Measurements from ENCODE around the gene COL11A1.
"Not testable (repeated sequence)": the region's sequence is repeated elsewhere in the genome, so short reads cannot be mapped to it uniquely, and the experiment has no call there.

COL11A1 gene

DNA sequence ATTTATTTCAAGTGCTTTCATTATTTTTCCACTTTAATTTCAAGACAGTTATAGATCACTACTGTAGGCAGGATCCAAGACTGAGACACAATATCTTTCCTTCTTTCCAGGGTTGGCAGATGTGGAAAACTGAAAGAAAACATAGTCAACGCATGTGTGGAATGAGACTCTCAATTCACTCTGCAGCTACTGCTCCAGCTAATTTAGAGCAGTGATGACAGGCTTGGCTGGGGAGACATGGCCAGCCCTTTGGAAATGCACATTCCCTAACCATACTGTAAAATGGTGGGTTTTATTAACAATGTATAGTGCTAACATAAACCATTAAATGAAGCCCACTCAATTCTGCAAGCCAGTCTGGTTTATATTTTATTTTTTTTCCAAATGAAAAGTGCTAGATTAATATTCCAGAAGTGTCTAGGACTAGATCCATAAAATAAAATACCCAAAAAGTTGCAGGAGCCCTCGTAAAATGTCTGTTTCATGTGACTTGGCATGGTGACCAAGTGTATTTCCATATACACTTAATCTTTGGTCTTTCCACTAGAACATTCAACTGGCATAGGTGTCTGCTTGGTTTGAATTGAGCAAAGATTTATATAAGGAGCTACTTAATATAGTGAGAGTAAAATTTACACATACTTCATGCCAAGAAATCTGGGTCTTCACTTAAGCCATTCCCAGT is 32.9 kb downstream of the COL11A1 start:
- TF ChIP-seq ZFX (IDR thresholded peaks at IDR 0.05), result no peak
- H3K27ac ChIP-seq, result no peak overlapping the region

DNA sequence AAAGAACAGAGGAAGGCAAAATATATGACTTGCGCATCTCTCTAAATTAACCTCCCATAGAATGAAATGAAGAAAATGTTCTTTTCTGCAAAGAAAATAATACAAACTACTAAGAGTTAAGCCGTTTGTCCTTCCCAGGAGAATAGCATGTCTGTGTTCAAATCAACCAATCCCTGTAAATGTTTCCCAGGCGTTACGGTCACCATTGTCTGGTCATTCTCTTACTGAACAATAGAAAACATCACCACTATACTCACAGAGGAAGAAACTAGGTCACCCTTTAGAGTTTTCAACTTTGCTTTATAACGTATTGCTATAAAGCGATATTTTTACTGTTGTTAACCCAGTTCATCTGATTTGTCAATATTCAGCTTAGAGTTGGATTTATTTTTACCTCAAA is 34.1 kb downstream of the COL11A1 start:
- TF ChIP-seq, protein P1, sequence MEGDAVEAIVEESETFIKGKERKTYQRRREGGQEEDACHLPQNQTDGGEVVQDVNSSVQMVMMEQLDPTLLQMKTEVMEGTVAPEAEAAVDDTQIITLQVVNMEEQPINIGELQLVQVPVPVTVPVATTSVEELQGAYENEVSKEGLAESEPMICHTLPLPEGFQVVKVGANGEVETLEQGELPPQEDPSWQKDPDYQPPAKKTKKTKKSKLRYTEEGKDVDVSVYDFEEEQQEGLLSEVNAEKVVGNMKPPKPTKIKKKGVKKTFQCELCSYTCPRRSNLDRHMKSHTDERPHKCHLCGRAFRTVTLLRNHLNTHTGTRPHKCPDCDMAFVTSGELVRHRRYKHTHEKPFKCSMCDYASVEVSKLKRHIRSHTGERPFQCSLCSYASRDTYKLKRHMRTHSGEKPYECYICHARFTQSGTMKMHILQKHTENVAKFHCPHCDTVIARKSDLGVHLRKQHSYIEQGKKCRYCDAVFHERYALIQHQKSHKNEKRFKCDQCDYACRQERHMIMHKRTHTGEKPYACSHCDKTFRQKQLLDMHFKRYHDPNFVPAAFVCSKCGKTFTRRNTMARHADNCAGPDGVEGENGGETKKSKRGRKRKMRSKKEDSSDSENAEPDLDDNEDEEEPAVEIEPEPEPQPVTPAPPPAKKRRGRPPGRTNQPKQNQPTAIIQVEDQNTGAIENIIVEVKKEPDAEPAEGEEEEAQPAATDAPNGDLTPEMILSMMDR (conservative IDR thresholded peaks at IDR 0.05), result no peak
- no peak for TF ChIP-seq ZFX (IDR thresholded peaks at IDR 0.05)
- H3K27ac ChIP-seq, result no peak overlapping the region

DNA sequence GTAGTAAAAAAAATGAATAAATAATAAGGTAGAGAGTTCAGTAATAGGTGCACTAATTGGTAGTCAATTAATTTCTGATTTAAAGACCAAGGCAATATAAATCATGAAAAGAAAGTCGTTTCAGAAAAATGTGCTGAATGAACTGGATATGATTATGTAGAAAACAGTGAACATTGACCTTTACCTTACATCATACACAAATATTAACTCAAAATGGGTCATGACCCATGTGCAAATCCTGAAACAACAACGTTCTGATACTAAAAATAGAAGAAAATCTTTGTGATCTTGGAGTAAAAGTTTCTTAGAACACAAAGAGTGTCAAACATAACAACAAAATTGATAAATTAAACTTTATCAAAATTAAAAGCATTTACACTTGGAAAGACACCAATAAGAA is 39.1 kb downstream of the COL11A1 start:
- H3K27ac ChIP-seq, result no peak overlapping the region
- TF ChIP-seq, protein P1 (conservative IDR thresholded peaks at IDR 0.05), result no peak
- no peak for TF ChIP-seq ZFX (IDR thresholded peaks at IDR 0.05)

DNA sequence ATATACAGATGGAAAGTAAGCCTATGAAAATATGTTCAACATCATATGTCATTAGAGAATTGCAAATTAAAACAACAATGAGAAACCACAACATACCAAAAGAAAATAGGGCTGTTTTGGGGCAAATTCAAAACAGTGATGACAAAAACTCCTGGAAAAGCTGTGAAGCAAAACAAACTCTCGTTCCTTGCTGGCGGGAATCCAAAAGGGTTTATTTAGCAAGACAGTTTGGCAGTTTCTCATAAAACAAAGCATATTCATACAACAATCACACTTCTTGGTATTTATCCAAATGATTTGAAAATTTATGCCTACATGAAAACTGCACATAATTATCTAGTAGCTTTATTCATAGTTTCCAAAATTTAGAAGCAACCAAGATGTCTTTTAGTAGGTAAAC is 44.4 kb downstream of the COL11A1 start:
- TF ChIP-seq, protein P1 (conservative IDR thresholded peaks at IDR 0.05), result no peak
- TF ChIP-seq ZFX (IDR thresholded peaks at IDR 0.05), result no peak
- no peak overlapping the region for H3K27ac ChIP-seq

DNA sequence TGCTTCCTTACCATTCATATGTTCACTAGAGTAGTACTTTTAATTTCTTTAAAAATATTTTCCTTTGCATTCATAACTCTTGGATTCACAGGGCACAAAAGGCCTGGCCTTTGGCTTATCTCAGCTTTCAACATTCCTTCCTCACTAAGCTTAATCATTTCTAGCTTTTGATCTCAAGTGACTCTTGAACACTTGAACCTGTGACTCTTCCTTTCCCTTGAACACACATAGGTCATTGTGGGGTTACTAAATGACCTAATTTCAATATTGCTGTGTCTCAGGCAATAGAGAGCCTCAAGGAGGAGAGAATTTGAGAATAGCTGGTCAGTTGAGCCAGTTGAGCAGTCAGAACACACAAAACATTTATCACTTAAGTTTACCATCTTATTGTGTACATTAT is 49.9 kb downstream of the COL11A1 start:
- TF ChIP-seq, protein P1 (conservative IDR thresholded peaks at IDR 0.05), result no peak
- TF ChIP-seq ZFX (IDR thresholded peaks at IDR 0.05), result no peak
- H3K27ac ChIP-seq, result no peak overlapping the region

DNA sequence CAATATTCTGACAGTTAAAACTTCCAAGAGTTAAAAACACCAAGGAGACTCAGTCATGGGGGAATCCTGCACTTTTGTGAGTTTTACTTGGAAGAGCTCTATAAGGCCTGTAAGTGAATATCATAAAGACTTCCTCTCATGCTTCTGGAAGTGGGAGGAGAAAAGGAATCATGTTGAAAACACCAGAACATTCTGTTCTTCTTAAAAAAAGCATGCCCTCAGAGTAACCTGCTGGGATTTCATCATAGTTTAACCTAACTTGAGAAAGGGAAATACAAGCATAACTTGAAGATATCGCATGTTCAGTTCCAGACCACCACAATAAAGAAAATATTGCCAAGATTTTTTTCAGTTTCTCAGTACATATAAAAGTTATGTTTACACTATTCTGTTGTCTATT is 51.9 kb downstream of the COL11A1 start:
- H3K27ac ChIP-seq, result no peak overlapping the region
- TF ChIP-seq ZFX (IDR thresholded peaks at IDR 0.05), result no peak
- TF ChIP-seq, protein P1 (conservative IDR thresholded peaks at IDR 0.05), result no peak

DNA sequence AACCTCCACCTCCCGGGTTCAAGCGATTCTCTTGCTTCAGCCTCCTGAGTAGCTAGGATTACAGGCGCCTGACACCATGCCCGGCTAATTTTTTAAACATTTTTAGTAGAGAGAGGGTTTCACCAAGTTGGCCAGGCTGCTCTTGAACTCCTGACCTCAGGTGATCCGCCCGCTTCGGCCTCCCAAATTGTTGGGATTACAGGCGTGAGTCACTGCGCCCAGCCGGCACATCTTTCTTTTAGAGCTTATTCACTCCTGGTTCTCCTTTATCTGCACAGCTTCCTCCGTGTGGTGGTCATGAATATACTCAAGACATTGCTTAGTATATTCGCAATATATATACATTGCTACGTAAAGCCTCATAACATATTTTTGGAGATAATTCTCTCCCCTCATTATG is 80.2 kb downstream of the COL11A1 start:
- not testable (repeated sequence) for H3K27ac ChIP-seq

DNA sequence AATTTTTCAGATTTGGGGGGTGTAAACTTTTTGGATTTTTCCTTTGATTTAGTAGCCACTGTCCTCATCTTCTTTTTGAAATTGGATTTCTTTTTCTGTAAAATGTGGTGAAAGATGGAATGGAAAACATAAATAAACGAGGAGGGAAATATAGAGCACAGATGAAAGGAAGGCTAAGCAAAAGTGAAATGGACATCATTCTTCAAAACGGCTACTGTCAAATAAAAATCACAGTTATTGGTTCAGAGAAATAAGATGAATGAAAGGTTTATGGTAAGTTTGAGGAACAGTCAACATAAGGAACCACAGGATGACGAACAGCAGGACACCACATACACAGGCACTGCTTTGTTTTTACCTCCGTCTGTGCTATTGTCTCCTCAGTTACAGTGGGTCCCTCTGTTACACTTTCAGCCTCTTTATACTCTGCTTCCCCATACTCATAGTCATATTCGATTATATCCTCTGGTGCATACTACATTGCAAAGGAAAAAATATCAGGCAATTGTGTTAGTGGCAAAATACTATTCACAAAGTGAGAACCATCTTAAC is 82.4 kb downstream of the COL11A1 start:
- H3K27ac ChIP-seq, result no peak overlapping the region
- TF ChIP-seq, protein P1 (conservative IDR thresholded peaks at IDR 0.05), result no peak
- TF ChIP-seq ZFX (IDR thresholded peaks at IDR 0.05), result no peak
